PC-3 (cell line): Measurements from ENCODE around the gene MGA.

Experiments
- EZH2 ChIP-seq: fragments of 300-600 bp; sonication (generic); IDR thresholded peaks from one replicate; pipeline ENCODE4 v1.6.1; 2017; ENCODE audit warnings: antibody characterized with exemption, mild to moderate bottlenecking, low read length; ENCODE audit not compliant: unreplicated experiment
- TF ChIP-seq, protein P1 (sequence below): fragments of 300-600 bp; sonication (generic); conservative IDR thresholded peaks from 2 replicates; pipeline ENCODE4 v1.5.1; 2017; ENCODE audit warnings: antibody characterized with exemption, low read depth, mild to moderate bottlenecking, low read length

GRCh38 chr15:41774882-41775417, 114.7 kb downstream of the MGA start:
- TF ChIP-seq, protein P1, sequence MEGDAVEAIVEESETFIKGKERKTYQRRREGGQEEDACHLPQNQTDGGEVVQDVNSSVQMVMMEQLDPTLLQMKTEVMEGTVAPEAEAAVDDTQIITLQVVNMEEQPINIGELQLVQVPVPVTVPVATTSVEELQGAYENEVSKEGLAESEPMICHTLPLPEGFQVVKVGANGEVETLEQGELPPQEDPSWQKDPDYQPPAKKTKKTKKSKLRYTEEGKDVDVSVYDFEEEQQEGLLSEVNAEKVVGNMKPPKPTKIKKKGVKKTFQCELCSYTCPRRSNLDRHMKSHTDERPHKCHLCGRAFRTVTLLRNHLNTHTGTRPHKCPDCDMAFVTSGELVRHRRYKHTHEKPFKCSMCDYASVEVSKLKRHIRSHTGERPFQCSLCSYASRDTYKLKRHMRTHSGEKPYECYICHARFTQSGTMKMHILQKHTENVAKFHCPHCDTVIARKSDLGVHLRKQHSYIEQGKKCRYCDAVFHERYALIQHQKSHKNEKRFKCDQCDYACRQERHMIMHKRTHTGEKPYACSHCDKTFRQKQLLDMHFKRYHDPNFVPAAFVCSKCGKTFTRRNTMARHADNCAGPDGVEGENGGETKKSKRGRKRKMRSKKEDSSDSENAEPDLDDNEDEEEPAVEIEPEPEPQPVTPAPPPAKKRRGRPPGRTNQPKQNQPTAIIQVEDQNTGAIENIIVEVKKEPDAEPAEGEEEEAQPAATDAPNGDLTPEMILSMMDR = no peak
- no peak for TF ChIP-seq EZH2
